ENCODE results near the gene GPSM3. TPM values are rescaled to one million over a fixed set of nuclear protein-coding genes. Genes with fewer than 3 reads are reported as not detected.

Gene GPSM3
- total and polyA plus RNA-seq, 2 donors (not counting 1 experiment from before 2014, with no cell fraction given): 194 to 299 TPM

DNA sequence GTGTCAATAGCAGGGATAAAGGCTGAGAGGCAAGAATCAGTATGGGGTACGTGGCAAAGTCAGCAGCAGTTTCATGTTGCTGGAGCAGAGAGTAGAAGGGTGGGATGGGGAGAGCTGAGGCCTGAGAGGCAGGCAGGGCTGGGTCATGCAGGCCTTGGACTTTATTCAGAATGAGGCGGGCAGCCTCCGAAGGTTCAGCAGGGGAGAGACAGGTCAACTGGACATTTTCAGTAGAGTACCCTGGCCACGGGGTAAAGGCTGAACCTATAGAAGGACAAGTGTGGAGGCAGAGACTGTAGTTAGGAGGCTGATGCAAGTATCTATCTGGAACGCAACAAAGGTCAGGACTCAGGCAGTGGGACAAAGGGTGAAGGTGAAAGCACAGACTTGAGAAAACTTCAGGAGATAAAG is 17.8 kb upstream of the GPSM3 start:
- Histone ChIP-seq H3K4me1 (ENCODE audit: control insufficient read depth in 2 of 2, insufficient read depth in 2 of 2, low read length in 2 of 2) (peaks cover 0 to 6% of the 10 kb centered on the region in 2 donors), H3K9me3 (ENCODE audit: control extremely low read depth in 1 of 3, control insufficient read depth in 2 of 3, insufficient read depth in 1 of 3, low read length in 2 of 3) (no peaks in the 10 kb centered on the region), H3K36me3 (replicated peaks in 1 of 2; ENCODE audit: control extremely low read depth in 1 of 2, control insufficient read depth in 1 of 2, extremely low read depth in 1 of 2, insufficient read depth in 2 of 2, low read length in 1 of 2) (no peaks in the 10 kb centered on the region), H3K4me3 (ENCODE audit: control extremely low read depth in 1 of 5, extremely low read depth in 1 of 5, insufficient read depth in 1 of 5, low read depth in 2 of 5, low read length in 4 of 5) (no peak overlapping the region), H3K9ac (ENCODE audit: low read length) (no peak overlapping the region), H2AFZ (ENCODE audit: insufficient read depth, low read depth, low read length, poor library complexity, severe bottlenecking) (no peak overlapping the region), H3K4me2 (replicated peaks; ENCODE audit: low read depth, low read length, poor library complexity, severe bottlenecking) (no peak overlapping the region), H3K79me2 (ENCODE audit: control insufficient read depth, insufficient read depth, low read length) (no peaks in the 10 kb centered on the region), H4K20me1 (ENCODE audit: control insufficient read depth, insufficient read depth, low read length, poor library complexity, severe bottlenecking) (no peaks in the 10 kb centered on the region), H3K27me3 (replicated peaks in 1 of 4; ENCODE audit: control extremely low read depth in 1 of 4, control insufficient read depth in 3 of 4, insufficient read depth in 4 of 4, low read length in 3 of 4) (no peaks in the 10 kb centered on the region), H3K27ac (ENCODE audit: low read length in 2 of 2) (no peak overlapping the region)
- no peak for TF ChIP-seq CTCF (IDR thresholded peaks at IDR 0.05)
- no peak for TF ChIP-seq EZH2 (IDR thresholded peaks at IDR 0.05; ENCODE audit: borderline replicate concordance, insufficient read depth, low read depth, low read length, poor library complexity, severe bottlenecking)
- Mint-ChIP-seq H3K4me3 (no peak overlapping the region), H3K9me3 (ENCODE audit: insufficient read depth) (no peaks in the 10 kb centered on the region), H3K27me3 (no peaks in the 10 kb centered on the region), H3K27ac (no peak overlapping the region), H3K4me1 (peaks cover 13% of the 10 kb centered on the region)
- 91% methylated on average over 5 of the region's 5 CpGs for WGBS (ENCODE audit: insufficient coverage)
- ChIA-PET POLR2A (no interaction called here), CTCF (no interaction called here)
- DNase-seq (no peak), ATAC-seq (ENCODE audit: low read depth) (no peak)
- intact Hi-C loops (cut with micrococcal nuclease): no loop called here

GRCh38 chr6:32208996-32209395 is 16.6 kb upstream of the GPSM3 start:
- Histone ChIP-seq H3K4me3 (ENCODE audit: control extremely low read depth in 1 of 5, extremely low read depth in 1 of 5, insufficient read depth in 1 of 5, low read depth in 2 of 5, low read length in 4 of 5) (no peak overlapping the region), H3K9me3 (ENCODE audit: control extremely low read depth in 1 of 3, control insufficient read depth in 2 of 3, insufficient read depth in 1 of 3, low read length in 2 of 3) (no peaks in the 10 kb centered on the region), H4K20me1 (ENCODE audit: control insufficient read depth, insufficient read depth, low read length, poor library complexity, severe bottlenecking) (no peaks in the 10 kb centered on the region), H3K79me2 (ENCODE audit: control insufficient read depth, insufficient read depth, low read length) (no peaks in the 10 kb centered on the region), H2AFZ (ENCODE audit: insufficient read depth, low read depth, low read length, poor library complexity, severe bottlenecking) (no peak overlapping the region), H3K4me1 (ENCODE audit: control insufficient read depth in 2 of 2, insufficient read depth in 2 of 2, low read length in 2 of 2) (peaks cover 0 to 3% of the 10 kb centered on the region in 2 donors), H3K4me2 (replicated peaks; ENCODE audit: low read depth, low read length, poor library complexity, severe bottlenecking) (no peak overlapping the region), H3K36me3 (replicated peaks in 1 of 2; ENCODE audit: control extremely low read depth in 1 of 2, control insufficient read depth in 1 of 2, extremely low read depth in 1 of 2, insufficient read depth in 2 of 2, low read length in 1 of 2) (no peaks in the 10 kb centered on the region), H3K27me3 (replicated peaks in 1 of 4; ENCODE audit: control extremely low read depth in 1 of 4, control insufficient read depth in 3 of 4, insufficient read depth in 4 of 4, low read length in 3 of 4) (peaks cover 0 to 3% (median 0%) of the 10 kb centered on the region in 4 experiments), H3K9ac (ENCODE audit: low read length) (no peak overlapping the region), H3K27ac (ENCODE audit: low read length in 2 of 2) (no peak overlapping the region)
- ATAC-seq (ENCODE audit: low read depth): no peak
- intact Hi-C loops (cut with micrococcal nuclease): no loop called here
- H3K4me3 Mint-ChIP-seq: no peak overlapping the region
- peaks cover 9% of the 10 kb centered on the region for H3K4me1 Mint-ChIP-seq
- no peak for DNase-seq
- ChIA-PET CTCF (no interaction called here), POLR2A (interaction anchor here (0.6 kb wide), 1 partner anchor 1109 kb away, joined by 5 read pairs; the partner anchor contains the start of gene ZBTB22)
- H3K27me3 Mint-ChIP-seq: peaks cover 8% of the 10 kb centered on the region
- no CpG with 5 or more reads among the region's 1 CpG for WGBS (ENCODE audit: insufficient coverage)
- TF ChIP-seq CTCF (IDR thresholded peaks at IDR 0.05) (no peak), EZH2 (IDR thresholded peaks at IDR 0.05; ENCODE audit: borderline replicate concordance, insufficient read depth, low read depth, low read length, poor library complexity, severe bottlenecking) (no peak)
- no peaks in the 10 kb centered on the region for H3K9me3 Mint-ChIP-seq (ENCODE audit: insufficient read depth)
- H3K27ac Mint-ChIP-seq: no peak overlapping the region

All from B cell (primary cell).